Karpas-422 (cell line): ENCODE data around the gene CLBA1. TPM values are rescaled to one million over a fixed set of nuclear protein-coding genes. Genes with fewer than 3 reads are reported as not detected.

ENCODE experiments used
- DNase-seq: peaks from one replicate; pipeline ENCODE4 v3.0.0-alpha.2; 2015
- H2AFZ ChIP-seq: fragments of 200-600 bp; sonication (generic); 2 replicates; pipeline ENCODE4 v1.6.1; 2014; ENCODE audit warnings: antibody characterized with exemption, low read length, mixed read lengths
- H3K27ac ChIP-seq: fragments of 200-600 bp; sonication (generic); 2 replicates; pipeline ENCODE4 v1.5.1; 2014; ENCODE audit warnings: mild to moderate bottlenecking, low read length, moderate library complexity
- H3K27me3 ChIP-seq: fragments of 200-600 bp; sonication (generic); 2 replicates; pipeline ENCODE4 v1.6.1; 2014; ENCODE audit warnings: low read length, mixed read lengths
- H3K36me3 ChIP-seq: fragments of 200-600 bp; sonication (generic); 2 replicates; pipeline ENCODE4 v1.6.1; 2014; ENCODE audit warnings: low read length, mixed read lengths; ENCODE audit not compliant: insufficient read depth
- H3K4me1 ChIP-seq: fragments of 200-600 bp; sonication (generic); 2 replicates; pipeline ENCODE4 v1.6.1; 2014; ENCODE audit warnings: mild to moderate bottlenecking, low read length, mixed read lengths
- H3K4me2 ChIP-seq: fragments of 200-600 bp; sonication (generic); 2 replicates; pipeline ENCODE4 v1.6.1; 2014; ENCODE audit warnings: low read length, low read depth, mild to moderate bottlenecking; ENCODE audit not compliant: poor library complexity, severe bottlenecking
- H3K4me3 ChIP-seq: fragments of 200-600 bp; sonication (generic); 2 replicates; pipeline ENCODE4 v1.5.1; 2014; ENCODE audit warnings: mild to moderate bottlenecking, antibody characterized with exemption, low read length, mixed read lengths
- H3K79me2 ChIP-seq: fragments of 200-600 bp; sonication (generic); 2 replicates; pipeline ENCODE4 v1.6.1; 2014; ENCODE audit warnings: mild to moderate bottlenecking, low read length, mixed read lengths
- H3K9ac ChIP-seq: fragments of 200-600 bp; sonication (generic); 2 replicates; pipeline ENCODE4 v1.6.0; 2014; ENCODE audit warnings: low read length
- H3K9me2 ChIP-seq: fragments of 200-600 bp; sonication (generic), shearing (Covaris generic); replicated peaks from 2 replicates; pipeline ENCODE4 v1.6.0; 2014; ENCODE audit warnings: mild to moderate bottlenecking, low read length, moderate library complexity; ENCODE audit not compliant: insufficient read depth
- H3K9me3 ChIP-seq: fragments of 300-700, 200-600 bp; sonication (generic); 2 replicates; pipeline ENCODE4 v1.6.1; 2014; ENCODE audit warnings: low read length, mixed read lengths
- H4K20me1 ChIP-seq: fragments of 200-600 bp; sonication (generic); 2 replicates; pipeline ENCODE4 v1.6.1; 2014; ENCODE audit warnings: mild to moderate bottlenecking, antibody characterized with exemption, low read length, low read depth; ENCODE audit not compliant: insufficient read depth
- total RNA-seq: library from RNA; depleted of rRNA; stranded (reverse); fragments of >200 nt; shearing (Covaris generic); gene quantifications from 2 replicates; pipeline ENCODE4 v1.2.3, GENCODE V29; 2014; ENCODE audit warnings: low replicate concordance

CLBA1 gene
- total RNA-seq, 1 experiment from 2014 or later: 9.4 TPM

GRCh38 chr14:104979758-104980610 lies 5.6 kb upstream of the CLBA1 start:
- Histone ChIP-seq H3K4me1 (peaks cover 15% of the 10 kb centered on the region), H3K4me2 (no peak overlapping the region)
- no peak for DNase-seq

DNA sequence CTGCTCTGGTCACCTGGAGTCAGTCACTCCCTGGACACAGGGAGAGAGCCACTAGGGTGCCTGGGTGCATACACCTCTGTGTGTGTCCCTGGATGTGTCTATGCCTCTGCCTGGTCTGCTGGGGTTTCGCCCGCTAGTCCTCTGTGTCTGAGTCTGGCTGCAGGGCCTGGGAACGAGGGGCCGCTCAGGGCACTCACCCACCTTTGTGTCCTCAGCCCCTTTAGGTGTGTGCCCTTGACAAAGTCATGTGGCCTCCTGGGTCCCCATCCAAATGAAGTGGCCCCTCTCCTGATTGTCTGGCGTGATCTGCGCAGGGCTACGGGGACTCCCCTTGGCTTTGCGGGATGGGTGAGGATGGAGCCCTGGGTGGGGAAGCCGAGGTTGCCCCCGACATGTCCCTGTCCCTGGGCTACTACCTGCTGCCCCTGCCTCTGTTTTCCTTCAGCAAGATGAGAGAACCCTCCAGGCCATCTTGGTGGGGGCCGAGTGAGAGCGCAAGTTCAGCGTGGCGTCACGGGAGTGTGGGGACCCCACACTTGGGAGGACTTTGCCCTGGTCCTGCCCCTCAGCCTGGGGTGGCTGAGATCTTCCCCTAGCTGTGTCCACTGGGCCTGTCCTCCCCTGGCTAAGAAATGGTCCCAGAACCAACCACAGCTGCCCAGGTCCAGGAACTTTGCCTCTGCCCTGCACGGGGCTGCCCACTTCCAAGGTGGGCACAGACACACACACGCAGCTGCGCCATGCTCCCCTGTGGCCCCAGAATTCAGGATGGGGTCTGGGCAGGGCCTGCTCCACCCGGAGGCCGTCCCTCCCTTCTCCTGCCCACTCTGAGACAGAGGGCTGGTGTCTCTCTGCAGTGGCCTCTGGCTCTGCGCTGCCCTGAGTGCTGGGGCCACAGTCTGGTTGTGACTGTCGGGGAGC lies 4.7 kb upstream of the CLBA1 start:
- Histone ChIP-seq H4K20me1 (peaks cover 5% of the 10 kb centered on the region; the same call in 1 of the 2 replicates), H2AFZ (no peak overlapping the region), H3K4me1 (peaks cover 16% of the 10 kb centered on the region), H3K4me2 (no peak overlapping the region), H3K4me3 (no peak overlapping the region), H3K27ac (no peak overlapping the region), H3K9me2 (no peaks in the 10 kb centered on the region), H3K9ac (no peak overlapping the region), H3K36me3 (no peaks in the 10 kb centered on the region), H3K27me3 (no peaks in the 10 kb centered on the region), H3K9me3 (no peaks in the 10 kb centered on the region), H3K79me2 (no peaks in the 10 kb centered on the region)
- DNase-seq: no peak

More at GRCh38 chr14:104979758-104980610, 5.6 kb upstream of the CLBA1 start:
- Histone ChIP-seq H3K9me2 (no peaks in the 10 kb centered on the region), H3K9me3 (no peaks in the 10 kb centered on the region), H3K79me2 (no peaks in the 10 kb centered on the region), H3K4me3 (no peak overlapping the region), H3K27me3 (no peaks in the 10 kb centered on the region), H4K20me1 (peaks cover 10% of the 10 kb centered on the region; the same call in 1 of the 2 replicates), H3K36me3 (no peaks in the 10 kb centered on the region), H3K27ac (no peak overlapping the region), H3K9ac (no peak overlapping the region), H2AFZ (no peak overlapping the region)

DNA sequence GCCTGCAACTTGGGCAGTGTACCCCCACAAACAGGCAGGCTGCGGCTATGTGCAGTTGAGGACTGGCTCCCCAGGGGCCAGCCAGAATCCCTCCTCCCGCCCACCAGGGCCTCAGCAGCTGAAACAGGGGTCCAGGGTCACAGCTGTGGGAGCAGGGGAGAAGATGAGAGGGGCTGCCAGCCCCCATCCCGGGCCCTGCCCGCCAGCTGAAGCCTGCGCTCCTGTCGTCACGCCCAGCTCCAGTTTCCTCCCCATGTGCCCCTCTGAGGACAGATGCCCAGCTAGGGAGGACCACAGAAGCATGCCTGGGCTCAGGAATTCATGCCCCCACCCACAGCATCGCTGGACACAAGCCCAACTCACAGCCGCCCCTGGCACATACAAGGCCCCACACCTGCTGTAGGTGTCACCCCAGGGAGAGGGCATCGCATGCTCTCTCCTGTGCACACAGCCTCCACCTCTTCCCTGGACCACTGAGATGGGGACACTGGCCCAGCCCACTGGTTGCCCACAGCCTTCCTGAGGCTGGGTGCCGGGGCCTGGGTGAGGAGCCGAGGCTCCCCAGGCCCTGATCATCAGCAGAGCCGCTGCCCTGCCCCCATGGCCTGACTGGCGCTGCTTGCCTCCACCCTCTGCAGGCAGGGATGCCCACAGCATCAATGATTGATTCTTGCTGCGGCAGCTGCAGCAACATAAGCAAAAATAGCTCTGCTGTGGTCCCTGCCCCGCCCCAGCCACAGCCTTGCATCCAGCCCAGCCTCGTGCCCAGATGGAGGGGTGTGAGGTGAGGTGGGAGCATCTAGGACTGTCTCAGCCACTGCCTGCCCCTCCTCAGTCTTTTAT lies 3.7 kb upstream of the CLBA1 start:
- Histone ChIP-seq H3K4me3 (no peak overlapping the region), H3K9ac (peak overlapping the region; percentile 6)

DNA sequence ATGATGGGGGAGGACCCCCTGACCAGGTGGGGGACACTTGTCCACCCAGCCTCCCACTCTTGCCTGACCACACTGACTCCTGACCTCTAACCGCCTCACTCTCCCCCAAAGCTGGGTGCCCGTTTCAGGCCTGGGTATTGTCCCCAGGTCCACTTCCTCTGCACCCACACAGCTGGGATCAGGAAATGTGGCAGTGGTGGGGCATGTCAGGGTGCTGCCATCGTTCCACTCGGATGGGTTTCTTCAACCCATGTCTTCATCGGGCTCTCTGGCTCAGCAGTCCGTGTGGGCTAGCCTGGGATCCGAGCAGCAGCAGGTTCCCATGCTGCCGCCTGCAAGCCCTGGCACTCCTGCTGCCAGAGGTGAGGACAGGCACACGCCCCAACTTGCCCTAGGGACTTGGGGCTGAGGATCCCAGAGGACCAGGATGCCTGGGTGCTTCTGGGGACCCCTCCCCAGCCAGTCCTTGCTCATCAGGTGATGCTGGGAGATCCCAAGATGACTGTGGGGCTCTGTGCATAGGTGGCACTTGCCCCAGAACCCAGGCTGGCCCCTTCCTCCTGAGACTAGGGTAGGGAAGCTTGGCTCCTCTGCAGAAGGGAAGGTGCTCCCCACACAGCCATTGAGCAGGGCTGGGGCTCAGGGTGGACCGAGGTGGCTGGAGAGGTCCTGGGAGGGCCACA lies 2.9 kb upstream of the CLBA1 start:
- no peak overlapping the region for H3K4me2 ChIP-seq
- no peak overlapping the region for H3K27ac ChIP-seq
- H3K4me1 ChIP-seq: peaks cover 22% of the 10 kb centered on the region
- peaks cover 13% of the 10 kb centered on the region; the same call in 1 of the 2 replicates for H4K20me1 ChIP-seq
- H3K9me2 ChIP-seq: no peaks in the 10 kb centered on the region
- no peak overlapping the region for H2AFZ ChIP-seq
- no peaks in the 10 kb centered on the region for H3K79me2 ChIP-seq
- no peaks in the 10 kb centered on the region for H3K9me3 ChIP-seq
- no peak overlapping the region for H3K4me3 ChIP-seq
- no peaks in the 10 kb centered on the region for H3K27me3 ChIP-seq
- no peak for DNase-seq
- peak overlapping the region; percentile 6 for H3K9ac ChIP-seq
- H3K36me3 ChIP-seq: no peaks in the 10 kb centered on the region

More for the DNA sequence above, 3.7 kb upstream of the CLBA1 start:
- DNase-seq: peak; percentile 65
- Histone ChIP-seq H3K27ac (no peak overlapping the region), H2AFZ (no peak overlapping the region), H3K4me2 (no peak overlapping the region), H3K27me3 (no peaks in the 10 kb centered on the region), H3K36me3 (no peaks in the 10 kb centered on the region), H3K4me1 (peaks cover 22% of the 10 kb centered on the region), H4K20me1 (peaks cover 10% of the 10 kb centered on the region; the same call in 1 of the 2 replicates), H3K79me2 (no peaks in the 10 kb centered on the region), H3K9me2 (no peaks in the 10 kb centered on the region), H3K9me3 (no peaks in the 10 kb centered on the region)

DNA sequence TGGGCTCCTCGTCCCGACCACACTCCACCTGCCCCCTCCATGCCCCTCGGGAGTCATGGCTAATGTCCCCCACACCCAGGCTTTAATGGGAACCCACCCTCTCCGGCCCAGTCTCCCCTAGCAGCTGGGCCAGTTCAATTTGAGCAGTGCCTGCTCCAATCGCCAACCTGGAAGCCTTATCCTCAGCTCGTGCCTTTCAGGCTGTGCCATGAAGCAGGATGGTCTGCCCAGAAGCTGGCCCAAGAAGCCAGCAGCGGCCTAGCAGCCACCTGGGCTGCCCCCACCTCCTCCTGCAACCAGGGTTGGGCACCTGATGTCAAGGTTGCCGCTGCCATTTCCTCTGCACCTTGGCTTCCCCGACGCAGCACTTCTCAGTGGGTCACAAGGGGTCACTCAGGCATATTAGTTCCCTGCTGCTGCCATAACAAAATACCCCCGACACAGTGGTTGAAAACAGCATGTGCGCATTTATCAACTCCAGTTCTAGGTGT lies 2.3 kb upstream of the CLBA1 start:
- H3K79me2 ChIP-seq: no peaks in the 10 kb centered on the region
- H3K9ac ChIP-seq: peak overlapping the region; percentile 6; the same call in 1 of the 2 replicates
- no peaks in the 10 kb centered on the region for H3K27me3 ChIP-seq
- no peak for DNase-seq
- H3K9me2 ChIP-seq: no peaks in the 10 kb centered on the region
- no peaks in the 10 kb centered on the region for H3K9me3 ChIP-seq
- H3K27ac ChIP-seq: no peak overlapping the region
- no peaks in the 10 kb centered on the region for H3K36me3 ChIP-seq
- H4K20me1 ChIP-seq: peaks cover 13% of the 10 kb centered on the region; the same call in 1 of the 2 replicates
- no peak overlapping the region for H3K4me3 ChIP-seq
- no peak overlapping the region for H3K4me2 ChIP-seq
- no peak overlapping the region for H2AFZ ChIP-seq
- peaks cover 22% of the 10 kb centered on the region for H3K4me1 ChIP-seq

DNA sequence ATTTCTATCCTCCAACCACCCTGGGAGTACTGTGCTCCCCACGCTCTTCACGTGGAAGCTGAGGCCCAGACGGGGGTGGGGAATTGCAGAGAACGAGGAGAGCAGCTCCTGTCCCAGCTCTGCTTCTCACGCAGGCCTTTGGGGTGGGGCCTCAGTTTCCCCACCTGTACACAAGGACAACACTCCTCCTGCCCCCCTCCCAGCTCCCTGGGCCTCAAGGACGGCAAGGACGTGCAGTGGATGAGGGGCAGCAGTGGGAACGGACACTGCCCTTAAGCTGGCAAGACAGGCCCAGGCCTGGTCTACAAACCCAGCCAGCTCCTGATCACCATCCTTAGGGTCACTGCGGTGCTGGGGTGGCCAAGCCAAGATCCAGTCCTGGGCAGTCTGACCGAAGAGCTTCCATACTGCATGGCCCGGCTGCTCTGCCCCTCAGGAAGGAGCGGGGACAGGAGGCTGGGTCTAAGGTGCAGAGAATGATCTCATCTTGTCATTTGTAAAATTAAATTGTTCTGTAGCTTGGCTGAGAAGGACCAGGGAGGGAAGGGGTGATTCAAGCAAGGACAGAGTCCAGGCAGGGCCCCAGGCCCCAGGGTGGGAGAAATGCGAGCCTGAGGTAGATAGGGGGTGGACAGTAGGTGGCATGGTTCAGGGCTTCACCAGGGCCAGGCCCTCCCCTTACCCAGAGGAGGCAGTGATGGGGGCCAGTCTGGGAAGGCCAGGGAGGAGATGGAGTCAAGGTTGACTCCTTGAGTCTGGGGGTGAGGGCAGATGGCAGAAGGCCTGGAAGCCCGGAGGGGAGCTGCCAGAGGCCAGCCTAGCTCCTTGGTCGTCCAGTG lies 1.3 kb upstream of the CLBA1 start:
- Histone ChIP-seq H3K4me3 (no peak overlapping the region), H4K20me1 (peaks cover 13% of the 10 kb centered on the region; the same call in 1 of the 2 replicates), H3K27ac (no peak overlapping the region), H3K36me3 (no peaks in the 10 kb centered on the region), H3K9ac (no peak overlapping the region), H3K9me2 (no peaks in the 10 kb centered on the region), H2AFZ (no peak overlapping the region), H3K27me3 (no peaks in the 10 kb centered on the region), H3K4me1 (peaks cover 22% of the 10 kb centered on the region), H3K79me2 (no peaks in the 10 kb centered on the region), H3K9me3 (no peaks in the 10 kb centered on the region), H3K4me2 (no peak overlapping the region)
- no peak for DNase-seq
